GM23248 (cell line): Measurements from ENCODE around the gene IRF2BP2. TPM values are rescaled to one million over a fixed set of nuclear protein-coding genes. Genes with fewer than 3 reads are reported as not detected.

Source experiments
- DNase-seq: peaks from one replicate; pipeline ENCODE4 v3.0.0-alpha.2; 2015
- H2AFZ ChIP-seq: fragments of 200-600 bp; sonication (generic); 2 replicates; pipeline ENCODE4 v1.6.1; 2016; ENCODE audit warnings: antibody characterized with exemption
- H3F3A ChIP-seq: fragments of 200-600 bp; sonication (generic); 2 replicates; pipeline ENCODE4 v1.6.1; 2016; ENCODE audit warnings: mild to moderate bottlenecking, antibody characterized with exemption, mixed run types; ENCODE audit not compliant: insufficient read depth
- H3K27ac ChIP-seq: fragments of 200-600 bp; sonication (generic); 2 replicates; pipeline ENCODE4 v1.5.1; 2016; ENCODE audit warnings: mild to moderate bottlenecking
- H3K27me3 ChIP-seq: fragments of 200-600 bp; sonication (generic); replicated peaks from 2 replicates; pipeline ENCODE4 v1.6.1; 2016; ENCODE audit warnings: mild to moderate bottlenecking; ENCODE audit not compliant: insufficient read depth
- H3K36me3 ChIP-seq: fragments of 200-600 bp; sonication (generic); 2 replicates; pipeline ENCODE4 v1.6.1; 2016; ENCODE audit warnings: low read depth, mild to moderate bottlenecking
- H3K4me1 ChIP-seq: fragments of 200-600 bp; sonication (generic); 2 replicates; pipeline ENCODE4 v1.6.1; 2016; ENCODE audit warnings: mild to moderate bottlenecking; ENCODE audit not compliant: insufficient read depth
- H3K4me2 ChIP-seq: fragments of 200-600 bp; sonication (generic); one replicate; pipeline ENCODE4 v1.6.1; 2016; ENCODE audit warnings: mild to moderate bottlenecking; ENCODE audit not compliant: unreplicated experiment
- H3K4me3 ChIP-seq: fragments of 200-600 bp; sonication (generic); 2 replicates; pipeline ENCODE4 v1.5.1; 2016; ENCODE audit warnings: mild to moderate bottlenecking
- H3K79me2 ChIP-seq: fragments of 200-600 bp; sonication (generic); 2 replicates; pipeline ENCODE4 v1.6.1; 2016; ENCODE audit warnings: mild to moderate bottlenecking; ENCODE audit not compliant: insufficient read depth
- H3K9ac ChIP-seq: fragments of 200-600 bp; sonication (generic); 2 replicates; pipeline ENCODE4 v1.6.1; 2016; ENCODE audit warnings: mild to moderate bottlenecking
- H3K9me2 ChIP-seq: fragments of 200-600 bp; sonication (generic); 2 replicates; pipeline ENCODE4 v1.6.1; 2016; ENCODE audit warnings: mixed run types, mild to moderate bottlenecking, moderate library complexity; ENCODE audit not compliant: insufficient read depth
- H3K9me3 ChIP-seq: fragments of 200-600 bp; sonication (generic); one replicate; pipeline ENCODE4 v1.6.1; 2017; ENCODE audit warnings: low read depth
- H4K20me1 ChIP-seq: fragments of 200-600 bp; sonication (generic); 2 replicates; pipeline ENCODE4 v1.6.0; 2016; ENCODE audit not compliant: insufficient read depth
- EZH2 ChIP-seq: fragments of 200-600 bp; sonication (generic); IDR thresholded peaks from 2 replicates; pipeline ENCODE4 v1.6.1; 2018; ENCODE audit warnings: antibody characterized with exemption, mild to moderate bottlenecking; ENCODE audit not compliant: insufficient read depth, poor library complexity, severe bottlenecking
- EZH2phosphoT487 ChIP-seq: fragments of 200-600 bp; sonication (generic); IDR thresholded peaks from 2 replicates; pipeline ENCODE4 v1.6.1; 2018; ENCODE audit warnings: antibody characterized with exemption, moderate library complexity, mild to moderate bottlenecking, low read depth; ENCODE audit not compliant: insufficient read depth
- WGBS, 2 experiments: methylation state at CpG; one replicate each; pipeline ENCODE4 v1.1.6; 2015 to 2017; ENCODE audit warnings: low lambda C conversion rate in 2 of 2, low coverage in 1 of 2; ENCODE audit errors: missing lambda C conversion rate in 2 of 2; 5-methylcytosine and 5-hydroxymethylcytosine counted together
- in situ Hi-C: fragments of 300-500 bp; cut with MboI; formaldehyde crosslinking; loops from 2 replicates; pipeline ENCODE4 v1.15.0; 2020
- polyA plus RNA-seq: library from polyadenylated mRNA; unstranded; fragments of >200 nt; fragmentation: Nextera tagmentation; extraction: Ambion mirVana; gene quantifications from 2 replicates; pipeline ENCODE4 v1.2.1, GENCODE V29; 2016
- total RNA-seq: library from RNA; depleted of rRNA; stranded (reverse); fragments of >200 nt; shearing (Covaris generic); gene quantifications from 2 replicates; pipeline ENCODE4 v1.2.3, GENCODE V29; 2014

Gene IRF2BP2
- total and polyA plus RNA-seq, 2 experiments from 2014 or later = 12.9 to 60.7 TPM

- 79% methylated on average over 11 of the region's 11 CpGs for WGBS, 2 experiments
- TF ChIP-seq EZH2phosphoT487 (no peak), EZH2 (no peak)
- no peaks in the 10 kb centered on the region for H3K9me2 ChIP-seq
- in situ Hi-C loops = no loop called here
- no peak overlapping the region for H3K9ac ChIP-seq
- no peak overlapping the region for H3K4me2 ChIP-seq
- no peaks in the 10 kb centered on the region for H3K79me2 ChIP-seq
- no peaks in the 10 kb centered on the region for H4K20me1 ChIP-seq
- DNase-seq = no peak
- no peaks in the 10 kb centered on the region for H3K36me3 ChIP-seq
- H3K9me3 ChIP-seq = no peaks in the 10 kb centered on the region
- H3K4me1 ChIP-seq = peaks cover 50% of the 10 kb centered on the region
- H2AFZ ChIP-seq = no peak overlapping the region
- H3K27ac ChIP-seq = no peak overlapping the region
- H3K4me3 ChIP-seq = no peak overlapping the region
- H3K27me3 ChIP-seq = no peaks in the 10 kb centered on the region
- H3F3A ChIP-seq = peaks cover 21% of the 10 kb centered on the region
Observed at GRCh38 chr1:234627009-234627950, 17.3 kb upstream of the IRF2BP2 start.

DNA sequence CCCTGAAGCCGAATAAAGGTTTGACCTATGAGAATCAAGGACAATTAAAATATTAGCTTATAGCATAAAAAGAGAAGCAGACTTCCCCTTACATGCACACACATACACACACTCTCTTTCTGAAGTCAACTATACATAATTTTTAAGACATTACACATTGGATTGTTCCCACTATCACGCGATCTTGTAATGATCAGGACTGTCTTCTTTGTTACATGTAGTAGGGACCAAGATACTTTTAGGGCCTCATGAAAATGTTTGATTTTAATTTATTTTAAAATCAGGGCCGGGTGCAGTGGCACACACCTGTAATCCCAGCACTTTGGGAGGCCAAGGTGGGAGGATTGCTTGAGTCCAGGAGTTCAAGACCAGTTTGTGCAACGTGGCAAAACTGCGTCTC lies 16.4 kb upstream of the IRF2BP2 start:
- Histone ChIP-seq H3K9me3 (no peaks in the 10 kb centered on the region), H4K20me1 (no peaks in the 10 kb centered on the region), H3K9ac (no peak overlapping the region), H3K27me3 (no peaks in the 10 kb centered on the region), H3K9me2 (no peaks in the 10 kb centered on the region), H3K4me1 (peaks cover 50% of the 10 kb centered on the region), H3K4me2 (no peak overlapping the region), H3K27ac (no peak overlapping the region), H3K79me2 (no peaks in the 10 kb centered on the region), H3K36me3 (no peaks in the 10 kb centered on the region), H3K4me3 (no peak overlapping the region), H2AFZ (no peak overlapping the region), H3F3A (peaks cover 22% of the 10 kb centered on the region)
- 92 to 93% methylated on average over 6 of the region's 6 CpGs for WGBS, 2 experiments
- in situ Hi-C loops = no loop called here
- TF ChIP-seq EZH2 (no peak), EZH2phosphoT487 (no peak)
- no peak for DNase-seq

- Histone ChIP-seq H2AFZ (peak overlapping the region; percentile 57), H3K27ac (peak overlapping the region; percentile 31), H3K4me3 (no peak overlapping the region), H4K20me1 (no peaks in the 10 kb centered on the region), H3F3A (peaks cover 30% of the 10 kb centered on the region), H3K4me2 (peak overlapping the region; percentile 45), H3K79me2 (no peaks in the 10 kb centered on the region), H3K4me1 (peaks cover 61% of the 10 kb centered on the region), H3K9me3 (no peaks in the 10 kb centered on the region), H3K9ac (0 out of 2 replicates have a peak overlapping the region, but pooled peaks have one; percentile 4), H3K36me3 (no peaks in the 10 kb centered on the region), H3K9me2 (no peaks in the 10 kb centered on the region), H3K27me3 (no peaks in the 10 kb centered on the region)
- peak; percentile 58 for DNase-seq
- in situ Hi-C loops = no loop called here
- TF ChIP-seq EZH2phosphoT487 (no peak), EZH2 (no peak)
- WGBS, 2 experiments = 18 to 23% methylated on average over 3 of the region's 3 CpGs
Observed at GRCh38 chr1:234624724-234625117, 14.7 kb upstream of the IRF2BP2 start.

DNA sequence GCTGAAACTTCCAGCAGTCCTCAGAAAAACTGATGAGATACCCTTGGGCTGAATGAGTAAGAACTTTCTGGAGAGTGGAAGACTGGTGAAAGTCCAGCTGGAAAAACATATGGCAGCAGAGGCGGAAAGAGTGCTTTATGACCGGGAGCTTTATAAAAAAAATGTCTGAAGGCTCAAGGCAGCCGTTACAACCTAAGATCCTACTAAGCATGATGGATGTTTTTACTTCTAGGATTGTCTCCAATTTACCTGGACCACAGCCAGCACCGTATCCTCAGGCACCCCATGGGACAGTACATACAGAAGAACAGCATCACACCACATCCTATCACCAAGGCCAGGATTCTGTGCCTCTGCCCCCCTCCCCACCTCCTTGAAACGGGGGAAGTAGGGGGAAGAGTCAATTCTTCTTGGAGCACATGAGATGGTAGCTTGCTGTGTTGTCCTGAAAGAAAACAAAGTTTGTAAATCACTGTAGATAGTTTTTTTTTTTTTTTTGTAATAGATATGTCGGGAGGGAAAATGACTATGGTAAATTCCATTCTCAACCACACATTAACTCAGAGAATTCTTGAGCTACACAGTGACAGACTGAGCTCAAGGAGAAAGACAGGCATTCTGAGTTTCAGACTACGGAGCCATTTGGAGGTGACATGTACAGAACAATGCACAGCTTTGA lies 11.8 kb upstream of the IRF2BP2 start:
- peak overlapping the region; percentile 27 for H3K4me3 ChIP-seq
- in situ Hi-C loops = no loop called here
- TF ChIP-seq EZH2phosphoT487 (no peak), EZH2 (no peak)
- H4K20me1 ChIP-seq = no peaks in the 10 kb centered on the region
- H3F3A ChIP-seq = peaks cover 58% of the 10 kb centered on the region
- H3K27ac ChIP-seq = peak overlapping the region; percentile 96
- no peaks in the 10 kb centered on the region for H3K27me3 ChIP-seq
- peak overlapping the region; percentile 76 for H3K9ac ChIP-seq
- H3K9me3 ChIP-seq = no peaks in the 10 kb centered on the region
- H3K9me2 ChIP-seq = no peaks in the 10 kb centered on the region
- 17 to 26% methylated on average over 7 of the region's 7 CpGs for WGBS, 2 experiments
- peak overlapping the region; percentile 14 for H3K4me2 ChIP-seq
- H3K36me3 ChIP-seq = no peaks in the 10 kb centered on the region
- DNase-seq = peak; percentile 81
- H3K4me1 ChIP-seq = peaks cover 68% of the 10 kb centered on the region
- no peaks in the 10 kb centered on the region for H3K79me2 ChIP-seq
- peak overlapping the region; percentile 46 for H2AFZ ChIP-seq
